GM21723 (cell line): ENCODE data around the gene CCDC32.
"Not testable (repeated sequence)": the region's sequence is repeated elsewhere in the genome, so short reads cannot be mapped to it uniquely, and the experiment has no call there.

Experiments used
- ATAC-seq: cut with Tn5 transposase; IDR thresholded peaks from one replicate; pipeline ENCODE4 v1.9.1; 2021; ENCODE audit warnings: mild to moderate bottlenecking, moderate library complexity; ENCODE audit not compliant: unreplicated experiment

CCDC32 gene

DNA sequence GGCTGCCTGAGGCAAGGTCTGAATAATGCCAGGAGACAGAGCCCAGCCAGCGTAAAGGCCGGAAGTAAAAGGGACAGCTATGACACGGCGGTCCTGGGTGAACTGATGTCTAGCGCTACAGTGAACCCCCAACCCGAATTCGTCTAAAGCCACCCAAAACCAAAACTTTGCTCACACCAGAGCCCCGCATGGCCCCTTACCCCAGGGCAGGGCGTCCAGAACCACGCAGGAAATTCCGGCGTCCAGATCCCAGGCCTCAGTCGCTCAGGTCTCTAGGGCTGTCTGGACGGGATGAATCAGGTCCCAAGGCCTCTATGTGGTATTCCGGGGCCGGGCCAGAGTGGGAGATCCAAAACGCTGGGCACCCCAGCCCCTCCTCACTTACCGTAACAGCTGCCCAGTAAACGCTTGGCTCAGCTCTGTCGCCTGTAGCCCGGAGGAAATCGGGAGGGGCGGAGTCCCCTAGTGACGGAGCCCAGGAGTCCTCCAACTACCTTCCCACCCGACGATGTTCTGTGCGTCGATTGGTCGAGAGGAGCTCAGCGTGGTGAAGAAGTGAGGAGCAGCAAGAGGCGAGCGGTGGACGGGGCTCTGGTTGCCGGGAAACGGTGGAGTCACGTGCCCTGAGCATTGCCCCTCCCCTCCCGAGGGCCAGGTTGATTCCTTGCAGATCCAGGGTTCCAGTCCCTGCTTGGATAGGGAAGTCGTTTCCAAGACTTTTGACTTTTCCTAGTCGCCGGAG is at the start of gene CCDC32:
Gene CCDC32, minus strand, starts transcription at position 452 of the 742 bp plus-strand sequence. CDS start 2,027 bp downstream, outside the sequence.
- peak; percentile 91 for ATAC-seq

- no peak for ATAC-seq
These were observed 48.2 kb upstream of the CCDC32 start for GRCh38 chr15:40613080-40613479.

GRCh38 chr15:40603935-40604334 is 39.1 kb upstream of the CCDC32 start:
- no peak for ATAC-seq

GRCh38 chr15:40600956-40601355 is 36.1 kb upstream of the CCDC32 start:
- no peak for ATAC-seq

GRCh38 chr15:40598672-40599071 is 33.8 kb upstream of the CCDC32 start:
- no peak for ATAC-seq

GRCh38 chr15:40598126-40598525 is 33.3 kb upstream of the CCDC32 start:
- no peak for ATAC-seq

DNA sequence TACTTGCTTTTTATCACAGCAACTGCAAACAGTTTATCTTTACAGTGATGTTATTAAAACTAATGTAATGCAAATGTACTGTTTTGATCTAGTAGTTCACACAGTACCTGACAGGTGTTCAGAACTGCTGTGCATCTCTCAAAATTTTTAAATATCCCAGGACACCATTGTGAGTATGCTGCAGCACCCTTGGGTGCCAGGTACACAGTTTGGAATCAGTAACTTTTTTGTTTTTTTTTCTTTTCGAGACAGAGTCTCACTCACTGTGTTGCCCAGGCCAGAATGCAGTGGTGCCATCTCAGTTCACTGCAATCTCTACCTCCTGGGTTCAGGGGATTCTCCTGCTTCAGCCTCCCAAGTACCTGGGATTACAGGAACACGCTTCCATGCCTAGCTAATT is 32.2 kb upstream of the CCDC32 start:
- no peak for ATAC-seq

DNA sequence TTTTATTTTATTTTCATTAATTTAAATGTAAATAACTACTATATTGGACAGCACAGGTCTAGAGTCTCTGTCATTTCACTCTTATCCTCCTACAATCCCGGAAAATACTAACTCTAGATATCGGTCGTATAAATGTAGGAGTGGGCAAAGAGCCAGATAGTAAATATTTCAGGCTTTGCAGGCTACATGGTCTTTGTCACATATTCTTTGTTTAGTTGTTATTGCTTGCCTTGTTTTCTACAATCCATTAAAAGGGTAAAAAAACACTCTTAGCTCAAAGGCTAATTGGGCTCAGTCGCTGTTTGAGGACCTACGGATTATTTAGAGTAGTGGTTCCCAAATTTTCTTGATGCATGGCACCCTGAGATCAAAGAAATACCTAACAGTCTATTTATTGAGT is 30.9 kb upstream of the CCDC32 start:
- no peak for ATAC-seq

- ATAC-seq = no peak
These were observed 30.4 kb upstream of the CCDC32 start for GRCh38 chr15:40595219-40595618.

GRCh38 chr15:40594429-40594836 is 29.6 kb upstream of the CCDC32 start:
- peak; percentile 49 for ATAC-seq

- peak; percentile 75 for ATAC-seq
These were observed 29.0 kb upstream of the CCDC32 start, which contains the start of gene KNL1 for GRCh38 chr15:40593588-40594428. TSS of gene KNL1 (plus strand) at chr15:40594249. CDS start at chr15:40602932, 8,683 bp downstream.

GRCh38 chr15:40593165-40593564 is 28.3 kb upstream of the CCDC32 start:
- no peak for ATAC-seq

- ATAC-seq = no peak
These were observed 26.5 kb upstream of the CCDC32 start for GRCh38 chr15:40591389-40591788.

- ATAC-seq = no peak
These were observed 25.8 kb upstream of the CCDC32 start for GRCh38 chr15:40590667-40591050.

DNA sequence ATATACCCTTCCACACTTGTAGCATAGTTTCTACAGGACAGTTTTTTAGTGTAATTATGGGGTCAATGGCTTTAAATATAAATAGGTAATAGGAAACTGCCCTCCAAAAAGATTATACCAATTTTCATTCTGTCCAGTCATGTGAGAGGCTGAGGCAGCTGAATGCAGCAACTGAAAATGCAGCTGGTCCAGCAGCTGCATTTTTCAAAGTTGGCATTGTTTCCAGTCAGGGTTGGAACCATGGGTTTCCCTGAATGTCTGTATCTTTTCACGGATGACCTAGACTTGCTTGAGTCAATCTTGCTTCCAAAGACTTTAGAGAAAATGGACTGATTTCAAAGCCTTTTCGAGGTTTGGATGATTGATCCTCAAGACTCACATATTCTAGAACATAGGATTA is 19.3 kb upstream of the CCDC32 start:
- ATAC-seq = no peak

DNA sequence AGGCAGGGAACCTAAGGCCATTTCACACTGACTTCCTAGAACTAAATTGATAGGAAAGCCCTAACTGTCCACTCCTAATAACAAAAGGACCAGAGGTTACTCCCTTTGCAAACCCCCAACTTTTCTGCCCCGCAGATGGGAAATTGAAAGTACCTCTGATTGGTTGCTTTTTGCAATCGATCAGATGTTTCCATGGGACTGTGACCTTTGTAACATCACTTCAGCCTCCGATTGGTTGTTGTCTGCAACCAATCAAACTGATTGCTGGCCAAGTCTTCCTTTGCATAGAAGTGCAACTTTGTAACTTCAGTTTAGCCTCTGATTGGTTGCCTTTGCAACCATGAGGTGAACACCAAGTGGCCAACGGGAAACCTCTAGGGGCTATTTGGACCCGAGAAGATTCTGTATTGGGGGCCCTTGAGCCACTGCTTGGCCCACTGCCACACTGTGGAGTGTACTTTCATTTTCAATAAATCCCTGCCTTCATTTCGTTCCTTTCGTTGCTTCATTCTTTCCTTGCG is 17.9 kb upstream of the CCDC32 start:
- ATAC-seq = no peak

DNA sequence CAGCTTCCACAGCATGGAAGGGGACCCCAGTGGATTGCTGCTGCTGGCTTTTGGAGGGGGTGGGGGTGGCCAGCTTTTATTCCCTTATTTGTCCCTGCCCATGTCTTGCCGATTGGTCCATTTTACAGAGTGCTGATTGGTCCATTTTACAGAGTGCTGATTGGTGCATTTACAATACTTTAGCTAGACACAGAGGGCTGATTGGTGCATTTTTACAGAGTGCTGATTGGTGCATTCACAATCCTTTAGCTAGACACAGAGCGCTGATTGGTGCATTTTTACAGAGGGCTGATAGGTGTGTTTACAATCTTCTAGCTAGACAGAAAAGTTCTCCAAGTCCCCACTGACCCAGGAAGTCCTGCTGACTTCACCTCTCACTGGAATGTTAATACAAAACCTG is 17.0 kb upstream of the CCDC32 start:
- ATAC-seq = not testable (repeated sequence)

DNA sequence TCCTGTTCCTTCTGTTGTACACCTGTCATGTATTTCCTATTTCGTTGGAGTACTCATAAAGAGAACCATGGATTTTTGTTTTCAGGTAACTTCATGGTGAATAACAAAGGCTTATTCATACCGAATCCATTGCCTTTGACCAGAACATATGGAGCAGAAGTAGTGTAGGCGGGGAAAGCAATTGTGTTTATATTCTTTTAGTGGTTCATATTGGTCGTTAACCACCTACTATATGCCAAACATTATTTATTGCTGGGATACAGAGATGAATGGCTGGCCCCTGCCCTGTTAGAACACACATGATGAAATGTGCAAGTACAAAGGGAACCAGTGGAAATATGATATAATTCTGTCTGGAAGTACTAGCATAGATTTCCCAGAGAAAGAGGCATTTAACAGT is 14.1 kb upstream of the CCDC32 start:
- ATAC-seq = no peak

GRCh38 chr15:40576914-40577313 is 12.1 kb upstream of the CCDC32 start:
- ATAC-seq = not testable (repeated sequence)

DNA sequence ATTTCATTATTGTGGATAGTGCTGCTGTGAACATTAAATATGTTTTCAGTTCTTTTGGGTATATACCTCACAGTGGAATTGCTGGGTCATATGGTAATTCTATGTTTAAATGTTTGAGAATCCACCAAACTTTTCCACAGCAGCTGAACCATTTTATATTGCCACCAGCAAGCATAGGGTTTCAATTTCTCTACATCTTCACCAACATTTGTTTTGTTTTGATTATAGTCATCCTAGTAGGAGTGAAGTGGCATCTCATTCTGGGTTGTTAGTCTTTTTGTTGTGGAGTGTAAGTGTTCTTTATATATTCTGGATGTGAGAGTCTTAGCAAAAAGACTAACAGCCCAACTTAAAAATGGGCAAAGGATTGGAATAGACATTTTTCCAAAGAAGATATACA is 10.3 kb upstream of the CCDC32 start:
- ATAC-seq = no peak

DNA sequence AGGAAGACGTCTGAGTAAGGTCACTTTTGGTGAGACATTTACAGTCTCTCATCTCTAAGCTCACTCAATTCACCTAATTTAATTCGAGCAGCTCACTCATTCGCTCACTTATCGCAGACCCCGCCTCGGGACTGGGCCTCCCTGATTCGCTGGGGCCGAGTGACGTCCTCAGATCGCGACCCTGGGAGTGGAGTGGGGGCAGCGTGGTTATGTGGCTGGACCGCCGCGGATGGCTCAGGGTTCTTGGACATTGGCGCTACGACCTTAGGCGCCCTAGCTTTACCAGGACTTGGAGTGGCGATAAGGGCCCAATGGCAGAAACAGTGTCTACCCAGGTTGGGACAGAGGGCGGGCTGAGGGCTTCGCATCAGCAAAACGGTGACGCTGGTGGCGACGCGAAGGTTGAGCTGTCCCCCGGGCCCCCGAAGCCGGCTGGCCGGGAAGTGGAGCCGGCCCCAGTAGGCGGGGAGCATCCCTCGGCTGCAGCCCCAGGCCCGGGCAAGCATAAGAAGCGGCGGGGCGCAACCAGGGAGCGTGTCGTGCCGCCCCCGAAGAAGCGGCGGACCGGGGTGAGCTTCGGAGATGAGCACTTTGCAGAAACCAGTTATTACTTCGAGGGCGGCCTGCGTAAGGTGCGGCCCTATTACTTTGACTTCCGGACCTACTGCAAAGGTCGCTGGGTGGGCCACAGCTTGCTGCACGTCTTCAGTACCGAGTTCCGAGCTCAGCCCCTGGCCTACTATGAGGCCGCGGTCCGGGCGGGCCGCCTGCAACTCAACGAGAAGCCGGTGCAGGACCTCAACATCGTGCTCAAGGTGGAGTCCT is 4.5 kb upstream of the CCDC32 start, which contains the start of gene RPUSD2:
Gene RPUSD2, plus strand, starts transcription at position 171 of the 825 bp plus-strand sequence. Its CDS starts 39 bp downstream, at position 210.
- peak; percentile 55 for ATAC-seq
